Liver (tissue), 9 donors: ENCODE data around the gene UROC1. TPM values are rescaled to one million over a fixed set of nuclear protein-coding genes. Genes with fewer than 3 reads are reported as not detected.

Source experiments
- DNase-seq: peaks from one replicate; pipeline ENCODE4 v3.0.0-alpha.2; 2017; ENCODE audit warnings: low spot score
- H3K27ac ChIP-seq, 2 donors: one replicate each; pipeline ENCODE4 v1.7.0; 2013; ENCODE audit warnings: inconsistent platforms in 2 of 2, low read length in 2 of 2, control low read depth in 1 of 2, low read depth in 1 of 2, mild to moderate bottlenecking in 1 of 2
- H3K27me3 ChIP-seq, 4 donors: one replicate each; pipeline versions ENCODE4 v1.6.1 to v1.7.0; 2013; ENCODE audit warnings: low read length in 3 of 4, inconsistent platforms in 1 of 4, mild to moderate bottlenecking in 1 of 4, moderate library complexity in 1 of 4; ENCODE audit not compliant: control insufficient read depth in 4 of 4, insufficient read depth in 4 of 4
- H3K36me3 ChIP-seq, 4 donors: one replicate each; pipeline versions ENCODE4 v1.6.1 to v1.7.0; 2013; ENCODE audit warnings: low read length in 3 of 4, mild to moderate bottlenecking in 3 of 4, low read depth in 1 of 4, moderate library complexity in 1 of 4; ENCODE audit not compliant: control insufficient read depth in 4 of 4, insufficient read depth in 3 of 4
- H3K4me1 ChIP-seq, 4 donors: one replicate each; pipeline versions ENCODE4 v1.6.1 to v1.7.0; 2013; ENCODE audit warnings: low read length in 3 of 4, mild to moderate bottlenecking in 3 of 4, moderate library complexity in 1 of 4; ENCODE audit not compliant: control insufficient read depth in 4 of 4, insufficient read depth in 4 of 4
- H3K4me3 ChIP-seq, 3 donors: one replicate each; pipeline versions ENCODE4 v1.6.1 to v1.7.0; 2013; ENCODE audit warnings: low read length in 3 of 3, control low read depth in 1 of 3, low read depth in 1 of 3, mild to moderate bottlenecking in 1 of 3
- H3K9ac ChIP-seq, 2 donors: one replicate each; pipeline ENCODE4 v1.7.0; 2013; ENCODE audit warnings: low read length in 2 of 2, mild to moderate bottlenecking in 2 of 2, moderate library complexity in 2 of 2, control low read depth in 1 of 2, low read depth in 1 of 2
- H3K9me3 ChIP-seq, 4 donors: one replicate each; pipeline versions ENCODE4 v1.6.1 to v1.7.0; 2013; ENCODE audit warnings: low read length in 3 of 4; ENCODE audit not compliant: control insufficient read depth in 4 of 4
- EGR1 ChIP-seq, 2 donors: IDR thresholded peaks; 2 replicates each; pipeline ENCODE4 v1.6.1; 2016 to 2018; ENCODE audit warnings: antibody characterized with exemption in 2 of 2, low read depth in 2 of 2
- FOXA1 ChIP-seq: IDR thresholded peaks from 2 replicates; pipeline ENCODE4 v1.6.1; 2016; ENCODE audit warnings: antibody characterized with exemption
- FOXA2 ChIP-seq: IDR thresholded peaks from 2 replicates; pipeline ENCODE4 v1.6.1; 2016; ENCODE audit warnings: antibody characterized with exemption
- GABPA ChIP-seq, 2 donors: IDR thresholded peaks in 1 of 2; conservative IDR thresholded peaks in 1 of 2; 2 replicates each; pipeline ENCODE4 v1.6.1; 2016; ENCODE audit warnings: antibody characterized with exemption in 2 of 2, mild to moderate bottlenecking in 1 of 2, moderate library complexity in 1 of 2
- HNF4A ChIP-seq, 2 donors: conservative IDR thresholded peaks; 2 replicates each; pipeline ENCODE4 v1.6.1; 2016; ENCODE audit warnings: antibody characterized with exemption in 2 of 2, mild to moderate bottlenecking in 2 of 2
- HNF4G ChIP-seq: IDR thresholded peaks from 2 replicates; pipeline ENCODE4 v1.6.1; 2016; ENCODE audit warnings: antibody characterized with exemption
- JUND ChIP-seq, 2 donors: IDR thresholded peaks; 2 replicates each; pipeline ENCODE4 v1.6.1; 2016; ENCODE audit warnings: antibody characterized with exemption in 2 of 2
- NR2F2 ChIP-seq: IDR thresholded peaks from 2 replicates; pipeline ENCODE4 v1.6.1; 2016; ENCODE audit warnings: antibody characterized with exemption
- RAD21 ChIP-seq, 2 donors: IDR thresholded peaks; 2 replicates each; pipeline ENCODE4 v1.6.1; 2016; ENCODE audit warnings: antibody characterized with exemption in 2 of 2, mild to moderate bottlenecking in 2 of 2
- RXRA ChIP-seq, 2 donors: IDR thresholded peaks; 2 replicates each; pipeline ENCODE4 v1.6.1; 2017 to 2018; ENCODE audit warnings: antibody characterized with exemption in 2 of 2, mild to moderate bottlenecking in 1 of 2
- SP1 ChIP-seq: IDR thresholded peaks from 2 replicates; pipeline ENCODE4 v1.6.1; 2018; ENCODE audit warnings: antibody characterized with exemption, mild to moderate bottlenecking
- TAF1 ChIP-seq: conservative IDR thresholded peaks from 2 replicates; pipeline ENCODE4 v1.6.1; 2016; ENCODE audit warnings: antibody characterized with exemption, mild to moderate bottlenecking
- YY1 ChIP-seq: IDR thresholded peaks from 2 replicates; pipeline ENCODE4 v1.6.1; 2016; ENCODE audit warnings: antibody characterized with exemption, mild to moderate bottlenecking
- WGBS: extraction: QIAGEN DNeasy Blood & Tissue Kit; methylation state at CpG from one replicate; pipeline ENCODE4 v1.1.7; 2013; 5-methylcytosine and 5-hydroxymethylcytosine counted together
- polyA plus RNA-seq, 2 donors: library from polyadenylated mRNA; stranded (reverse) in 1 of 2; unstranded in 1 of 2; fragments of 200-250 nt in 1 of 2; fragments of >200 nt in 1 of 2; fragmentation: Nextera tagmentation in 1 of 2; extraction: Ambion mirVana in 1 of 2; gene quantifications; one replicate each; pipeline versions ENCODE4 v1.2.1 to v1.2.3, GENCODE V29; 2013 to 2015
- total RNA-seq, 2 donors: library from RNA; depleted of rRNA; stranded (reverse); fragments of >200 nt; gene quantifications; one replicate each; pipeline ENCODE4 v1.2.3, GENCODE V29; 2014
- TF ChIP-seq, protein P1 (sequence below): IDR thresholded peaks from 2 replicates; pipeline ENCODE4 v1.6.1; 2016; ENCODE audit warnings: antibody characterized with exemption
- TF ChIP-seq, protein P2 (sequence below): IDR thresholded peaks from 2 replicates; pipeline ENCODE4 v1.6.1; 2016; ENCODE audit warnings: antibody characterized with exemption
- TF ChIP-seq, protein P3 (sequence below): IDR thresholded peaks from 2 replicates; pipeline ENCODE4 v1.6.1; 2016; ENCODE audit warnings: antibody characterized with exemption, mild to moderate bottlenecking
- TF ChIP-seq, protein P4 (sequence below): IDR thresholded peaks from 2 replicates; pipeline ENCODE4 v1.6.1; 2016; ENCODE audit warnings: antibody characterized with exemption
- TF ChIP-seq, protein P5 (sequence below): fragments of 150-350 bp; IDR thresholded peaks from 2 replicates; pipeline ENCODE4 v1.5.1; 2017; ENCODE audit warnings: improper control_type of control experiment, low read depth, low read length; ENCODE audit not compliant: missing input control
- donor health status: healthy.
- donor health status: healthy.
- donor health status: healthy.
- donor health status: healthy.
- donor health status: healthy.

UROC1 gene
- total and polyA plus RNA-seq, 4 donors, result 5.9 to 28.4 (median 18.2) TPM

DNA sequence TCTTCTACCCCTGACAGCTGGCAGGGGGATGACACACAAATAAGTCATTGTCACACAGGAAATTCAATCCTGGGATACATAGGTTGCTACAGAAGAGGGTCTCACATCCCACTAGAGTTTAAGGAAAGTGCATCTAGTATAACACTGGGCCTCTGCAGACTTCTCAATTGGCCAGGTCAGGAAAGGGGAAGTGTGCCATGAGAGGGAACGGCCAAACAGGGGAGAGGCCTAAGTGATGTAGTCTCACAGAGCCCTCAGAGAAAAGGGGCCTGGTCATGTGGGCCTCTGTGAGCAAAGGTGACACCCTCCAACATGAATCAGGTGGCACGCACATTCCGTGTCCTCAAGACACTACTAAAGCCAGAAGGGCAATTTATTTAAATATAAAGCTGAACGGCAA, 53.1 kb downstream of the UROC1 start:
- Histone ChIP-seq H3K36me3 (peaks cover 9 to 51% (median 34%) of the 10 kb centered on the region in 4 donors), H3K4me3 (no peak overlapping the region), H3K27ac (peak overlapping the region; percentile 72 to 88), H3K9ac (no peak overlapping the region), H3K9me3 (no peaks in the 10 kb centered on the region), H3K4me1 (peaks cover 39 to 85% (median 78%) of the 10 kb centered on the region in 4 donors), H3K27me3 (no peaks in the 10 kb centered on the region)
- TF ChIP-seq, protein P1, sequence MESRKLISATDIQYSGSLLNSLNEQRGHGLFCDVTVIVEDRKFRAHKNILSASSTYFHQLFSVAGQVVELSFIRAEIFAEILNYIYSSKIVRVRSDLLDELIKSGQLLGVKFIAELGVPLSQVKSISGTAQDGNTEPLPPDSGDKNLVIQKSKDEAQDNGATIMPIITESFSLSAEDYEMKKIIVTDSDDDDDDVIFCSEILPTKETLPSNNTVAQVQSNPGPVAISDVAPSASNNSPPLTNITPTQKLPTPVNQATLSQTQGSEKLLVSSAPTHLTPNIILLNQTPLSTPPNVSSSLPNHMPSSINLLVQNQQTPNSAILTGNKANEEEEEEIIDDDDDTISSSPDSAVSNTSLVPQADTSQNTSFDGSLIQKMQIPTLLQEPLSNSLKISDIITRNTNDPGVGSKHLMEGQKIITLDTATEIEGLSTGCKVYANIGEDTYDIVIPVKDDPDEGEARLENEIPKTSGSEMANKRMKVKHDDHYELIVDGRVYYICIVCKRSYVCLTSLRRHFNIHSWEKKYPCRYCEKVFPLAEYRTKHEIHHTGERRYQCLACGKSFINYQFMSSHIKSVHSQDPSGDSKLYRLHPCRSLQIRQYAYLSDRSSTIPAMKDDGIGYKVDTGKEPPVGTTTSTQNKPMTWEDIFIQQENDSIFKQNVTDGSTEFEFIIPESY, result no peak
- no peak for TF ChIP-seq GABPA (IDR thresholded peaks at IDR 0.05 in 1 of 2, conservative IDR thresholded peaks at IDR 0.05 in 1 of 2)
- TF ChIP-seq, protein P2, sequence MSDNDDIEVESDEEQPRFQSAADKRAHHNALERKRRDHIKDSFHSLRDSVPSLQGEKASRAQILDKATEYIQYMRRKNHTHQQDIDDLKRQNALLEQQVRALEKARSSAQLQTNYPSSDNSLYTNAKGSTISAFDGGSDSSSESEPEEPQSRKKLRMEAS, result no peak
- TF ChIP-seq, protein P3, sequence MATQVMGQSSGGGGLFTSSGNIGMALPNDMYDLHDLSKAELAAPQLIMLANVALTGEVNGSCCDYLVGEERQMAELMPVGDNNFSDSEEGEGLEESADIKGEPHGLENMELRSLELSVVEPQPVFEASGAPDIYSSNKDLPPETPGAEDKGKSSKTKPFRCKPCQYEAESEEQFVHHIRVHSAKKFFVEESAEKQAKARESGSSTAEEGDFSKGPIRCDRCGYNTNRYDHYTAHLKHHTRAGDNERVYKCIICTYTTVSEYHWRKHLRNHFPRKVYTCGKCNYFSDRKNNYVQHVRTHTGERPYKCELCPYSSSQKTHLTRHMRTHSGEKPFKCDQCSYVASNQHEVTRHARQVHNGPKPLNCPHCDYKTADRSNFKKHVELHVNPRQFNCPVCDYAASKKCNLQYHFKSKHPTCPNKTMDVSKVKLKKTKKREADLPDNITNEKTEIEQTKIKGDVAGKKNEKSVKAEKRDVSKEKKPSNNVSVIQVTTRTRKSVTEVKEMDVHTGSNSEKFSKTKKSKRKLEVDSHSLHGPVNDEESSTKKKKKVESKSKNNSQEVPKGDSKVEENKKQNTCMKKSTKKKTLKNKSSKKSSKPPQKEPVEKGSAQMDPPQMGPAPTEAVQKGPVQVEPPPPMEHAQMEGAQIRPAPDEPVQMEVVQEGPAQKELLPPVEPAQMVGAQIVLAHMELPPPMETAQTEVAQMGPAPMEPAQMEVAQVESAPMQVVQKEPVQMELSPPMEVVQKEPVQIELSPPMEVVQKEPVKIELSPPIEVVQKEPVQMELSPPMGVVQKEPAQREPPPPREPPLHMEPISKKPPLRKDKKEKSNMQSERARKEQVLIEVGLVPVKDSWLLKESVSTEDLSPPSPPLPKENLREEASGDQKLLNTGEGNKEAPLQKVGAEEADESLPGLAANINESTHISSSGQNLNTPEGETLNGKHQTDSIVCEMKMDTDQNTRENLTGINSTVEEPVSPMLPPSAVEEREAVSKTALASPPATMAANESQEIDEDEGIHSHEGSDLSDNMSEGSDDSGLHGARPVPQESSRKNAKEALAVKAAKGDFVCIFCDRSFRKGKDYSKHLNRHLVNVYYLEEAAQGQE, result no peak
- TF ChIP-seq NR2F2, result no peak
- no peak for TF ChIP-seq RAD21 (IDR thresholded peaks at IDR 0.05)
- WGBS, result 80% methylated on average over 4 of the region's 4 CpGs
- DNase-seq, result no peak

DNA sequence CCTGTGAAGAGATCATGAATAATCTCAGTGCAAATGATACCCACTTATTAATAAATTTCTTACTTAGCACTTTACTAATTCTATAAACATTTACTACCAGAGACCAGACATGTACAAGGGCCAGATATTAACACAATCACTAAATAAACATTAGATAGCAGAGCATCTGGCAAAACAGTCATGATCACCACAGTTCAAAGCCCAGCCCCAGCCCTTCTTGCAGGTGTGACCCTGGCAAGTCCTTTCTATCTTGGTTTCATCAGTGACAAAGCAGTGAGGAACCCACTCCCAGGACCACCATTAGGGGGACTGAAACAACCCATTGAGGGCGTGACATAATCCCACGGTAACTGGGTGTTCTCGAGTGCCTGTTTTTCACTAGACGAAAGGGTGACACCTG, 53.5 kb downstream of the UROC1 start:
- H3K36me3 ChIP-seq, result peaks cover 9 to 47% (median 32%) of the 10 kb centered on the region in 4 donors
- no peaks in the 10 kb centered on the region for H3K27me3 ChIP-seq
- H3K4me1 ChIP-seq, result peaks cover 39 to 87% (median 80%) of the 10 kb centered on the region in 4 donors
- no peak overlapping the region for H3K4me3 ChIP-seq
- H3K9ac ChIP-seq, result no peak overlapping the region
- no peak for TF ChIP-seq GABPA (IDR thresholded peaks at IDR 0.05 in 1 of 2, conservative IDR thresholded peaks at IDR 0.05 in 1 of 2)
- TF ChIP-seq TAF1, result no peak
- peak; percentile 32 to 57 for TF ChIP-seq HNF4A (conservative IDR thresholded peaks at IDR 0.05)
- peak in 1 of 2 donors; percentile 60 for TF ChIP-seq RXRA (IDR thresholded peaks at IDR 0.05)
- TF ChIP-seq FOXA2, result peak; percentile 44
- no peak for TF ChIP-seq JUND (IDR thresholded peaks at IDR 0.05)
- TF ChIP-seq EGR1 (IDR thresholded peaks at IDR 0.05; ENCODE audit: low read depth in 2 of 2), result no peak
- TF ChIP-seq, protein P2, result no peak
- peak; percentile 20 for TF ChIP-seq YY1
- TF ChIP-seq, protein P3, result no peak
- TF ChIP-seq NR2F2, result no peak
- peak; percentile 36 for TF ChIP-seq SP1
- TF ChIP-seq HNF4G, result no peak
- TF ChIP-seq FOXA1, result no peak
- peak in 1 of 2 donors; percentile 11 for TF ChIP-seq RAD21 (IDR thresholded peaks at IDR 0.05)
- TF ChIP-seq, protein P1, result no peak
- TF ChIP-seq, protein P4, sequence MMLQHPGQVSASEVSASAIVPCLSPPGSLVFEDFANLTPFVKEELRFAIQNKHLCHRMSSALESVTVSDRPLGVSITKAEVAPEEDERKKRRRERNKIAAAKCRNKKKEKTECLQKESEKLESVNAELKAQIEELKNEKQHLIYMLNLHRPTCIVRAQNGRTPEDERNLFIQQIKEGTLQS, result no peak
- TF ChIP-seq, protein P5, sequence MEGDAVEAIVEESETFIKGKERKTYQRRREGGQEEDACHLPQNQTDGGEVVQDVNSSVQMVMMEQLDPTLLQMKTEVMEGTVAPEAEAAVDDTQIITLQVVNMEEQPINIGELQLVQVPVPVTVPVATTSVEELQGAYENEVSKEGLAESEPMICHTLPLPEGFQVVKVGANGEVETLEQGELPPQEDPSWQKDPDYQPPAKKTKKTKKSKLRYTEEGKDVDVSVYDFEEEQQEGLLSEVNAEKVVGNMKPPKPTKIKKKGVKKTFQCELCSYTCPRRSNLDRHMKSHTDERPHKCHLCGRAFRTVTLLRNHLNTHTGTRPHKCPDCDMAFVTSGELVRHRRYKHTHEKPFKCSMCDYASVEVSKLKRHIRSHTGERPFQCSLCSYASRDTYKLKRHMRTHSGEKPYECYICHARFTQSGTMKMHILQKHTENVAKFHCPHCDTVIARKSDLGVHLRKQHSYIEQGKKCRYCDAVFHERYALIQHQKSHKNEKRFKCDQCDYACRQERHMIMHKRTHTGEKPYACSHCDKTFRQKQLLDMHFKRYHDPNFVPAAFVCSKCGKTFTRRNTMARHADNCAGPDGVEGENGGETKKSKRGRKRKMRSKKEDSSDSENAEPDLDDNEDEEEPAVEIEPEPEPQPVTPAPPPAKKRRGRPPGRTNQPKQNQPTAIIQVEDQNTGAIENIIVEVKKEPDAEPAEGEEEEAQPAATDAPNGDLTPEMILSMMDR, result no peak
- WGBS, result 77% methylated on average over 4 of the region's 4 CpGs
- no peak for DNase-seq
- no peaks in the 10 kb centered on the region for H3K9me3 ChIP-seq
- H3K27ac ChIP-seq, result peak overlapping the region; percentile 72 to 88
